H9 (cell line): ENCODE measurements around the gene MRLN. TPM values are rescaled to one million over a fixed set of nuclear protein-coding genes. Genes with fewer than 3 reads are reported as not detected.

Experiments
- DNase-seq: peaks from one replicate; pipeline ENCODE4 v3.0.0-alpha.2; 2017
- H2AFZ ChIP-seq: one replicate; pipeline ENCODE4 v1.6.1; 2013; ENCODE audit warnings: mild to moderate bottlenecking, low read length, control low read depth, moderate library complexity
- H2AK5ac ChIP-seq: 2 replicates; pipeline ENCODE4 v1.6.1; 2013; ENCODE audit warnings: low read length, control low read depth, mixed read lengths; ENCODE audit not compliant: insufficient read length
- H2BK120ac ChIP-seq: one replicate; pipeline ENCODE4 v1.6.1; 2013; ENCODE audit warnings: low read depth, mild to moderate bottlenecking, low read length, control low read depth, inconsistent platforms; ENCODE audit not compliant: poor library complexity, severe bottlenecking
- H2BK12ac ChIP-seq: 2 replicates; pipeline ENCODE4 v1.6.1; 2013; ENCODE audit warnings: low read length, control low read depth, mixed read lengths, low read depth; ENCODE audit not compliant: insufficient read length
- H2BK15ac ChIP-seq: 2 replicates; pipeline ENCODE4 v1.6.1; 2013; ENCODE audit warnings: low read depth, low read length, control low read depth
- H2BK20ac ChIP-seq: one replicate; pipeline ENCODE4 v1.6.1; 2013; ENCODE audit warnings: low read depth, mild to moderate bottlenecking, low read length, control low read depth, inconsistent platforms; ENCODE audit not compliant: poor library complexity, severe bottlenecking
- H2BK5ac ChIP-seq: 2 replicates; pipeline ENCODE4 v1.6.1; 2013; ENCODE audit warnings: low read length, control low read depth, mixed read lengths; ENCODE audit not compliant: insufficient read length
- H3K14ac ChIP-seq: 2 replicates; pipeline ENCODE4 v1.6.1; 2013; ENCODE audit warnings: low read length, control low read depth; ENCODE audit not compliant: insufficient read depth
- H3K18ac ChIP-seq: 2 replicates; pipeline ENCODE4 v1.6.1; 2013; ENCODE audit warnings: low read depth, mild to moderate bottlenecking, mixed read lengths, low read length, control low read depth; ENCODE audit not compliant: insufficient read length
- H3K23ac ChIP-seq: 2 replicates; pipeline ENCODE4 v1.6.1; 2013; ENCODE audit warnings: low read length, control low read depth, mixed read lengths, low read depth; ENCODE audit not compliant: insufficient read length
- H3K23me2 ChIP-seq: 2 replicates; pipeline ENCODE4 v1.6.1; 2013; ENCODE audit warnings: low read depth, mild to moderate bottlenecking, mixed read lengths, low read length, control low read depth; ENCODE audit not compliant: insufficient read length, poor library complexity, severe bottlenecking
- H3K27ac ChIP-seq: 2 replicates; pipeline ENCODE4 v1.5.1; 2013; ENCODE audit warnings: low read length, control low read depth, mixed read lengths, low read depth; ENCODE audit not compliant: insufficient read length
- H3K27me3 ChIP-seq: 2 replicates; pipeline ENCODE4 v1.6.1; 2013; ENCODE audit warnings: low read length, control low read depth, inconsistent platforms; ENCODE audit not compliant: insufficient read depth
- H3K4ac ChIP-seq: 2 replicates; pipeline ENCODE4 v1.6.1; 2013; ENCODE audit warnings: low read depth, mild to moderate bottlenecking, control low read depth, inconsistent platforms, low read length, moderate library complexity
- H3K4me1 ChIP-seq: 2 replicates; pipeline ENCODE4 v1.6.1; 2013; ENCODE audit warnings: low read length, control low read depth, inconsistent platforms; ENCODE audit not compliant: insufficient read depth
- H3K4me2 ChIP-seq: 2 replicates; pipeline ENCODE4 v1.6.1; 2013; ENCODE audit warnings: low read length, control low read depth, mixed read lengths; ENCODE audit not compliant: insufficient read length, insufficient read depth
- H3K56ac ChIP-seq: 2 replicates; pipeline ENCODE4 v1.6.1; 2013; ENCODE audit warnings: low read depth, mild to moderate bottlenecking, mixed read lengths, low read length, control low read depth; ENCODE audit not compliant: insufficient read length
- H3K79me1 ChIP-seq: 2 replicates; pipeline ENCODE4 v1.6.1; 2013; ENCODE audit warnings: low read depth, mild to moderate bottlenecking, moderate library complexity, low read length, control low read depth, inconsistent platforms; ENCODE audit not compliant: insufficient read depth, poor library complexity, severe bottlenecking
- H3K79me2 ChIP-seq: 2 replicates; pipeline ENCODE4 v1.6.1; 2013; ENCODE audit warnings: low read length, control low read depth, inconsistent platforms; ENCODE audit not compliant: insufficient read depth
- H3K9ac ChIP-seq: 2 replicates; pipeline ENCODE4 v1.6.1; 2013; ENCODE audit warnings: low read length, control low read depth, mixed read lengths; ENCODE audit not compliant: insufficient read length; ENCODE audit errors: extremely low read depth
- H3K9me3 ChIP-seq: one replicate; pipeline ENCODE4 v1.6.1; 2013; ENCODE audit warnings: low read depth, low read length, inconsistent platforms; ENCODE audit not compliant: control insufficient read depth
- H3T11ph ChIP-seq: one replicate; pipeline ENCODE4 v1.6.1; 2013; ENCODE audit warnings: mild to moderate bottlenecking, low read length, control low read depth, inconsistent platforms
- H4K20me1 ChIP-seq: one replicate; pipeline ENCODE4 v1.6.1; 2013; ENCODE audit not compliant: control insufficient read depth, insufficient read length, insufficient read depth
- H4K5ac ChIP-seq: 2 replicates; pipeline ENCODE4 v1.6.1; 2013; ENCODE audit warnings: low read depth, mild to moderate bottlenecking, mixed read lengths, low read length, control low read depth; ENCODE audit not compliant: insufficient read length
- H4K8ac ChIP-seq: replicated peaks from 2 replicates; pipeline ENCODE4 v1.6.1; 2013; ENCODE audit warnings: low read length, control low read depth, mixed read lengths, low read depth; ENCODE audit not compliant: insufficient read length
- H4K91ac ChIP-seq: 2 replicates; pipeline ENCODE4 v1.6.1; 2013; ENCODE audit warnings: low read depth, mild to moderate bottlenecking, moderate library complexity, mixed read lengths, low read length, control low read depth; ENCODE audit not compliant: insufficient read length
- H3K27ac Mint-ChIP-seq, 3 experiments: 2 replicates in 2 of 3; 3 replicates in 1 of 3; pipeline ENCODE4 v1.8.0; 2020 to 2021; ENCODE audit warnings: mixed read lengths in 3 of 3, mild to moderate bottlenecking in 1 of 3, moderate library complexity in 1 of 3
- H3K27me3 Mint-ChIP-seq: 2 replicates; pipeline ENCODE4 v1.8.0; 2021; ENCODE audit warnings: low read depth, mild to moderate bottlenecking, moderate library complexity, mixed read lengths
- H3K36me3 Mint-ChIP-seq, 3 experiments: 2 replicates in 2 of 3; 3 replicates in 1 of 3; pipeline ENCODE4 v1.8.0; 2020 to 2021; ENCODE audit warnings: low read depth in 3 of 3, mixed read lengths in 3 of 3; ENCODE audit not compliant: insufficient read depth in 1 of 3
- H3K4me1 Mint-ChIP-seq, 2 experiments: 2 replicates each; pipeline ENCODE4 v1.8.0; 2020; ENCODE audit warnings: mixed read lengths in 2 of 2
- H3K4me3 Mint-ChIP-seq, 2 experiments: 2 replicates in 1 of 2; 3 replicates in 1 of 2; pipeline ENCODE4 v1.8.0; 2020 to 2021; ENCODE audit warnings: mild to moderate bottlenecking in 2 of 2, mixed read lengths in 2 of 2, moderate library complexity in 1 of 2
- H3K9me3 Mint-ChIP-seq, 2 experiments: 2 replicates in 1 of 2; 3 replicates in 1 of 2; pipeline ENCODE4 v1.8.0; 2020; ENCODE audit warnings: mild to moderate bottlenecking in 2 of 2, mixed read lengths in 2 of 2, moderate library complexity in 1 of 2
- WGBS: extraction: QIAGEN DNeasy Blood & Tissue Kit; methylation state at CpG from one replicate; pipeline ENCODE4 v1.1.7; 2013; ENCODE audit warnings: missing lambda C conversion rate, low lambda C conversion rate, mixed read lengths; ENCODE audit not compliant: insufficient read length; ENCODE audit errors: extremely low coverage; 5-methylcytosine and 5-hydroxymethylcytosine counted together
- total RNA-seq: library from RNA; stranded (reverse); gene quantifications from 2 replicates; pipeline ENCODE4 v1.2.1, GENCODE V29; 2021
- TF ChIP-seq, protein P1 (sequence below): fragments of 200-600 bp; sonication (generic); conservative IDR thresholded peaks from 3 replicates; pipeline ENCODE4 v1.8.0; 2021; ENCODE audit warnings: antibody characterized with exemption, mild to moderate bottlenecking

MRLN gene
- total RNA-seq, 1 experiment from 2014 or later: not detected

GRCh38 chr10:59781511-59781910 lies 28.3 kb upstream of the MRLN start:
- Histone ChIP-seq H3K23ac (no peak overlapping the region), H3K14ac (no peak overlapping the region), H2BK20ac (no peak overlapping the region), H3K9me3 (no peaks in the 10 kb centered on the region), H2BK120ac (no peak overlapping the region), H4K5ac (no peak overlapping the region), H4K91ac (no peak overlapping the region), H3K23me2 (no peaks in the 10 kb centered on the region), H3K79me2 (no peaks in the 10 kb centered on the region), H2BK5ac (no peak overlapping the region), H2BK15ac (no peak overlapping the region), H2AK5ac (no peak overlapping the region), H3K9ac (no peak overlapping the region), H3K4me2 (no peak overlapping the region), H2AFZ (no peak overlapping the region), H3K4ac (no peak overlapping the region), H3K27me3 (no peaks in the 10 kb centered on the region), H2BK12ac (no peak overlapping the region), H3K56ac (no peak overlapping the region), H3K79me1 (no peaks in the 10 kb centered on the region), H3K18ac (no peak overlapping the region), H3K27ac (no peak overlapping the region), H3T11ph (no peak overlapping the region), H3K4me1 (no peaks in the 10 kb centered on the region), H4K8ac (no peak overlapping the region), H4K20me1 (no peaks in the 10 kb centered on the region)
- Mint-ChIP-seq H3K27me3 (no peaks in the 10 kb centered on the region; the same call in 1 of the 2 replicates), H3K4me1 (no peaks in the 10 kb centered on the region), H3K4me3 (no peak overlapping the region), H3K36me3 (peaks cover 13 to 20% (median 19%) of the 10 kb centered on the region in 3 experiments), H3K27ac (no peak overlapping the region), H3K9me3 (peaks cover 19 to 22% of the 10 kb centered on the region in 2 experiments)
- no peak for DNase-seq
- WGBS: no CpG with 5 or more reads among the region's 8 CpGs
- TF ChIP-seq, protein P1, sequence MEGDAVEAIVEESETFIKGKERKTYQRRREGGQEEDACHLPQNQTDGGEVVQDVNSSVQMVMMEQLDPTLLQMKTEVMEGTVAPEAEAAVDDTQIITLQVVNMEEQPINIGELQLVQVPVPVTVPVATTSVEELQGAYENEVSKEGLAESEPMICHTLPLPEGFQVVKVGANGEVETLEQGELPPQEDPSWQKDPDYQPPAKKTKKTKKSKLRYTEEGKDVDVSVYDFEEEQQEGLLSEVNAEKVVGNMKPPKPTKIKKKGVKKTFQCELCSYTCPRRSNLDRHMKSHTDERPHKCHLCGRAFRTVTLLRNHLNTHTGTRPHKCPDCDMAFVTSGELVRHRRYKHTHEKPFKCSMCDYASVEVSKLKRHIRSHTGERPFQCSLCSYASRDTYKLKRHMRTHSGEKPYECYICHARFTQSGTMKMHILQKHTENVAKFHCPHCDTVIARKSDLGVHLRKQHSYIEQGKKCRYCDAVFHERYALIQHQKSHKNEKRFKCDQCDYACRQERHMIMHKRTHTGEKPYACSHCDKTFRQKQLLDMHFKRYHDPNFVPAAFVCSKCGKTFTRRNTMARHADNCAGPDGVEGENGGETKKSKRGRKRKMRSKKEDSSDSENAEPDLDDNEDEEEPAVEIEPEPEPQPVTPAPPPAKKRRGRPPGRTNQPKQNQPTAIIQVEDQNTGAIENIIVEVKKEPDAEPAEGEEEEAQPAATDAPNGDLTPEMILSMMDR: no peak
